Activated naive CD8-positive, alpha-beta T cell treated with anti-CD3 and anti-CD28 coated beads, Interleukin-2, amount 10 ng/mL, durations not matched to agents 7 days and 5 days (primary cell): ENCODE results near the gene P3R3URF. TPM values are rescaled to one million over a fixed set of nuclear protein-coding genes. Genes with fewer than 3 reads are reported as not detected.

Experiments used
- ATAC-seq: fragments of 150-1000 bp; cut with Tn5 transposase; one replicate; pipeline ENCODE4 v1.10.0; 2021; ENCODE audit warnings: low read depth, moderate library complexity
- POLR2A ChIA-PET: fragments of 350-600 bp; sonication (Branson Sonifier 250); formaldehyde crosslinking; loops from one replicate; lab custom pipeline; 2021; ENCODE audit warnings: antibody characterized with exemption; lab: Charles Lee
- DNase-seq: peaks from one replicate; pipeline ENCODE4 v3.0.0; 2021
- H3K27ac Mint-ChIP-seq: one replicate; pipeline ENCODE4 v1.8.0; 2022; ENCODE audit warnings: mild to moderate bottlenecking, mixed read lengths
- H3K27me3 Mint-ChIP-seq: one replicate; pipeline ENCODE4 v1.8.0; 2022; ENCODE audit warnings: mild to moderate bottlenecking, moderate library complexity, mixed read lengths
- H3K36me3 Mint-ChIP-seq: one replicate; pipeline ENCODE4 v1.8.0; 2021; ENCODE audit warnings: mild to moderate bottlenecking, mixed read lengths
- H3K4me1 Mint-ChIP-seq: one replicate; pipeline ENCODE4 v1.8.0; 2021; ENCODE audit warnings: mixed read lengths
- H3K4me3 Mint-ChIP-seq: one replicate; pipeline ENCODE4 v1.8.0; 2022; ENCODE audit warnings: mild to moderate bottlenecking, moderate library complexity, mixed read lengths
- H3K9me3 Mint-ChIP-seq: one replicate; pipeline ENCODE4 v1.8.0; 2021; ENCODE audit warnings: mixed read lengths
- total RNA-seq, 2 experiments: library from RNA; stranded (reverse); gene quantifications; one replicate each; pipeline ENCODE4 v1.2.3, GENCODE V29; 2021

Gene P3R3URF
- total RNA-seq, 2 experiments from 2014 or later, result not detected

DNA sequence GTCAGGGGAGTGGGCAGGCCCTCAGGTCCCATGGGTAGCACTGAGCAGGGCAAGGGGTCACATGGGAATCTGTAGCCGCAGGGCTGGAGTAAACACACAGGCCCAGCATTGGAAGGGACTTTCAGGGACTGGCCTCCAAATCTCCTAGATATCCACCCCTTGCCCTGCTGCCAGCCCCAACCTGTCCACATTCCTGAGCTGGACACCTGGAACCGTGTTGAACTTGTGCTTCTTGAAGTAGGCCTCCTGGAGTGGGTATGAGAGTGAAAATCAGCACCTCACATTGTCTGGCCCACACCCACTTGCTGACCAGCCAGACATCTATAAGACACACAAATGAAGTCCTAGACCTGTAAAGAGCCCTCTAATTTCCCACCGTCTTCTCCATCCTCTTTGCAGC lies 14.3 kb upstream of the P3R3URF start:
- no peaks in the 10 kb centered on the region for H3K27me3 Mint-ChIP-seq
- H3K4me3 Mint-ChIP-seq, result no peak overlapping the region
- ATAC-seq, result no peak
- H3K27ac Mint-ChIP-seq, result no peak overlapping the region
- H3K36me3 Mint-ChIP-seq, result peaks cover 8% of the 10 kb centered on the region
- POLR2A ChIA-PET, result no interaction called here
- no peaks in the 10 kb centered on the region for H3K9me3 Mint-ChIP-seq
- no peak for DNase-seq
- H3K4me1 Mint-ChIP-seq, result no peaks in the 10 kb centered on the region

DNA sequence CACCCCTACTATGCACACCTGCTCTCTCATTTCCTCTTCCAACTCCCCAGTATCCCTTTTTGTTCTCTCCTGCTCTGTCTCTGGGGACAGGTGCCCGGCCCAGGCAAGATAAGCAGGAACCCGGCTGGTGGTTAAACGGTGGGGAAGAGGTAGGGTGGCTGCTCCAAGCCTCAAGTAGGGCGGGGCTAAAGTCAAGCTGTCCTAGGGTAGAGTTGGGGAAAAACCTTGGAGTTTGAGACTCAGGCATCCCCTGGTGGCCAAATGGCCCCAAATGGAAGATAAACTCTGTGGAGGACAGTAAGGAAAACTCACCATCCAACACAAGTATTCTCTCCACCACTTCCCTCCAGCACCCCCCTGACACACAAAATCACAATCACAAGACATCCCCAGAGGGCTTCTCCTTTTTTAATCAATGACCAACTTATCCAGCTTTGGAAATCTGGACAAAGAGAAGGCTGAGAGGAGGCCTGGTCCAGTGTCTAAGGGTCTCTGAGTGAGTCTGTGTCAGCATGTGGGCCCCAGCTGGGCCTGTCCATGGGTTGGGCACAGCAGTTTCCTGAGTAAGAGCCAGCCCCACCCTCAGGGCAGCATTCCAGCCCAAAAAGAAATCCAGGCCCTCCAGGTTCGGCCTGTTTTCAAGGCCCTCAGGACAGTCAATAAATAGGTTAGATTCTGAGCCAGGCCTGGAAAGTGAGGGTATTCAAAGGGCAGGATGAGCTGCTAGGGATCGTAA lies 12.2 kb upstream of the P3R3URF start:
- no peaks in the 10 kb centered on the region for H3K27me3 Mint-ChIP-seq
- no peak overlapping the region for H3K27ac Mint-ChIP-seq
- H3K36me3 Mint-ChIP-seq, result peaks cover 8% of the 10 kb centered on the region
- H3K9me3 Mint-ChIP-seq, result no peaks in the 10 kb centered on the region
- peaks cover 12% of the 10 kb centered on the region for H3K4me1 Mint-ChIP-seq
- no peak overlapping the region for H3K4me3 Mint-ChIP-seq
- DNase-seq, result no peak
- POLR2A ChIA-PET, result no interaction called here
- no peak for ATAC-seq

DNA sequence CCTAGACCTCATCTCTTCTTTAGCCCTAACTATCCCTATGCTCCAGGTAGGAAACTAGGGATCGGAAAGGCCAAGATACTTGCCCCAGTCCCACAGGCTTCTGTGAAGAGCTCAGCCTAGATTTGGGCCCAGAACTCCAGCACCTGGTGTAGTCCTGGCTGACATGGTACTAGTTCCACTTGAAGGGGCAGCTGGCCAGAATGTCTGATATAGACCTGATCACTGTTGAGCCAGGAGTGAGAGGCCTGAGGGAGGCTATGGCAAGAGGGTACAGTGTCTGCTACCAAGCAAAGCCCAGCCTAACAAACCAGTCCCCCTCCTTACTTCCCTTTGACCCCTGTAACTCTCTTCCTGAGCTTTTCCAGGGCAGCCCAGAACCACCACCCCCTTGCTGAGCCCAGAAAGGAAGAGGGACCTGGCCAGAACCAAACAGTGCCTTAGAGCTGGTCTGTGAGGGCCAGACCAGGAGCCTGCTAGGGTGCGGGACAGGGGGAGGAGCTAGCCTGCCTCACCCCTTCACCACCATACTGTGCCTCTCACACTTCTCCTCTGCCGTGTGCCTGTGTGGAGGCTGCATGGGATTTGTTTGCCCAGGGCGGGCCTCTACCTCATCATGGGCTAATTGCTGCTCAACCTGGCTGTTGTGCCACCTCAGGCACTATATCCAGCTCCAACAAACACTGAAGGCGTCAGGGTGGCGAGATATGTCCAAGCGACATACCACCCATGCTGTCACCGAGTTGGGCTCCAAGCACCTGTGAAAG lies 11.0 kb upstream of the P3R3URF start:
- H3K27ac Mint-ChIP-seq, result peak overlapping the region; percentile 16
- no peak for ATAC-seq
- POLR2A ChIA-PET, result no interaction called here

DNA sequence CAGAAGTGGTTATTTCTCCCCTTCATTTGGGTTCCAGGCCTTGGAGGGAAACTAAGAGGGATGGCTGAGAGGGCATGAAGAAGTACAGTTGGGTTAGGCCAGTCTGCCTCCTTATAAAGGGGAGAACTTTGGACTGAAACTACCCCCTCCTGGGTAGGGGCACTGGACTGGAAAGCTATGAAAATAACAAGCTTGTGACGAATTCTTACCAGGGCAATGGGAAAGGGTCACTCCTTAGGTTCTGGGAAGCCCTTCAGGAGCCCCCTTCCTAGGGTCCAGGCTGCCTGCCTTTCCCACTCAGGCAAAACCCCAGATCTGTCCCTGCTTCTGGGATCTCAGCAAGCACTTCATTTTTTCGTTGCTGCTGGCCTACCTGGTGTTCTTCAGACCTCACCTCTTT lies 9.8 kb upstream of the P3R3URF start:
- no peak overlapping the region for H3K27ac Mint-ChIP-seq
- no peaks in the 10 kb centered on the region for H3K9me3 Mint-ChIP-seq
- H3K4me1 Mint-ChIP-seq, result peaks cover 18% of the 10 kb centered on the region
- no peak overlapping the region for H3K4me3 Mint-ChIP-seq
- POLR2A ChIA-PET, result no interaction called here
- DNase-seq (no peak), ATAC-seq (no peak)
- peaks cover 4% of the 10 kb centered on the region for H3K36me3 Mint-ChIP-seq
- no peaks in the 10 kb centered on the region for H3K27me3 Mint-ChIP-seq

More for the DNA sequence above, 11.0 kb upstream of the P3R3URF start:
- no peaks in the 10 kb centered on the region for H3K9me3 Mint-ChIP-seq
- H3K4me1 Mint-ChIP-seq, result peaks cover 16% of the 10 kb centered on the region
- H3K27me3 Mint-ChIP-seq, result no peaks in the 10 kb centered on the region
- peaks cover 4% of the 10 kb centered on the region for H3K36me3 Mint-ChIP-seq
- DNase-seq, result no peak
- no peak overlapping the region for H3K4me3 Mint-ChIP-seq

DNA sequence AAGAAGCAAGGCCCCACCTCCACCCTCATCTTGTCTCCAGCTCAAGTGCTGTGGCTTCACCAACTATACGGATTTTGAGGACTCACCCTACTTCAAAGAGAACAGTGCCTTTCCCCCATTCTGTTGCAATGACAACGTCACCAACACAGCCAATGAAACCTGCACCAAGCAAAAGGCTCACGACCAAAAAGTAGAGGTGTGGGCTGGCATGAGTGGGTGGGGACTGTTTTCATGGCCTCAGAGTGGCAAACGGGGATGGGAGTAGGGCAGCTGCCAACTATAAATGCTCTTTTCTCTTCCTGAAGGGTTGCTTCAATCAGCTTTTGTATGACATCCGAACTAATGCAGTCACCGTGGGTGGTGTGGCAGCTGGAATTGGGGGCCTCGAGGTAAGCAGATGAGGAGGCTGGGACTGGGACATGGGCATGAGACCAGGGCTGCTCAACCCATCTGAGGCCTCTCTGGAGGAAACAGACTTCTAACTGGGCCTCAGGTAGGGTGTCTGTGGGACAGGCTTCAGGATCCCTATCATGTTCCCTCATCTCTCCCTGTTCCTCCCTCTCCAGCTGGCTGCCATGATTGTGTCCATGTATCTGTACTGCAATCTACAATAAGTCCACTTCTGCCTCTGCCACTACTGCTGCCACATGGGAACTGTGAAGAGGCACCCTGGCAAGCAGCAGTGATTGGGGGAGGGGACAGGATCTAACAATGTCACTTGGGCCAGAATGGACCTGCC lies 8.8 kb upstream of the P3R3URF start:
- Mint-ChIP-seq H3K36me3 (peaks cover 4% of the 10 kb centered on the region), H3K4me3 (no peak overlapping the region), H3K27ac (peak overlapping the region; percentile 52), H3K4me1 (peaks cover 18% of the 10 kb centered on the region), H3K9me3 (no peaks in the 10 kb centered on the region), H3K27me3 (no peaks in the 10 kb centered on the region)
- no peak for DNase-seq
- POLR2A ChIA-PET, result no interaction called here
- ATAC-seq, result no peak

DNA sequence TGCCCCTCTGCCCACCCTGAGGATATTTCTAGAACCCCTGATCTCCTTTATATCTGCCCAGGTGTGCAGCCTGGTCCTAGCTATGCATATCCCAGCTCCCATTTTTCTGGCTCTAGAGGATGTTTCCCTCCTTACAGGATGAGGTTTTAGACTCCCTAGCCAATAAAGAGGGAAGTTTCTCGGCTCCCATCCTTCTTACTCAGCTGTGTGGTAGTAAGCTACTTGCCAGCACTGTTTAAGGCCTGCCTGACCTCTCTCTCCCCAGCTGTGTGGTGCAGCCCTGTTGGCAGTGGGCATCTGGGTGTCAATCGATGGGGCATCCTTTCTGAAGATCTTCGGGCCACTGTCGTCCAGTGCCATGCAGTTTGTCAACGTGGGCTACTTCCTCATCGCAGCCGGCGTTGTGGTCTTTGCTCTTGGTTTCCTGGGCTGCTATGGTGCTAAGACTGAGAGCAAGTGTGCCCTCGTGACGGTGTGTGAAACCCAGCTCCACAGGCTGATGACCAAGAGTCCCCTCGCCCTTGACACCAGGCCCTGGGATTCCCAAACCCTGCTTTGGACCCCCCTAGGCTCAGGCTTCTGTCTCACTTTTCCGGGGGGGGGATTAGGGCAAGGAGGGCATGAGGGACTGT lies 7.8 kb upstream of the P3R3URF start:
- no peak overlapping the region for H3K27ac Mint-ChIP-seq
- peaks cover 2% of the 10 kb centered on the region for H3K36me3 Mint-ChIP-seq
- ATAC-seq (no peak), DNase-seq (no peak)
- no peaks in the 10 kb centered on the region for H3K27me3 Mint-ChIP-seq
- H3K9me3 Mint-ChIP-seq, result no peaks in the 10 kb centered on the region
- peaks cover 18% of the 10 kb centered on the region for H3K4me1 Mint-ChIP-seq
- no peak overlapping the region for H3K4me3 Mint-ChIP-seq
- POLR2A ChIA-PET, result no interaction called here

DNA sequence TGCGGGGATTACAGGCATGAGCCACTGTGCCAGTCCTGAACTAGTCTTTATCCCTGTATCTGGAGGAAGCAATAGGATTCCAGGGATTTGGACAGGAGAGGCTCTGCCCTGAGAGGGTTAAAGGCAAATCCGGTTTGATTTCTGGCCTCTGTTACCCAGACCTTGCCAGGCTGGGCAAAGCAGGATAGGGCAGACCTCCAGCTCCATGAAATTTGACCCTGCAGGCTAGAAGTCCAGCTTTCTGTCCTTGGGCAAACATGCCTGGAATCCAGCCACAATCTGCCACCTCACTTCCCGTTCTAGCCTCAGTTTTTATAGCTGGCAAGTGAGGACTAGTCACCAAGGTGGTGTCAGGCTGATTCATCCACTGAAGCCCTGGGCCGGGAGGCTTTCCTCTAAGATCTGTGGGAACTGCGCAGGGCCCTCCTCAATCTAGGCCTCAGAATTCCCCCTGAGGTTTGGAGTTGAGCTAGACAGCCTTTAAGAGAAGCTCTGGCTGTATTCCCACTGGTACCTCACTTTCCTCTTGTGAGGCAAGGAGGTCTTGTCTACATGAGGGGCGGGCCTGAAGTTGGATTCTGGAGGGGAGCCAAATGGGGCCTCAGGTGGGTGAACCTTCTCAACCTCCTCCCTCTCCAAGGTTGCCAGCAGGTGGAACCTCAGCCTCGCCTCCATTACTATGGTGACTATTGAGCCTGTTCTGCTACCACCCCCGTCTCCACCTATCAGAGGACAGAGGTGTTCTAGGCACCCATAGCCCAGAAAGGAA lies 7.0 kb upstream of the P3R3URF start:
- no peak overlapping the region for H3K4me3 Mint-ChIP-seq
- no peak overlapping the region for H3K27ac Mint-ChIP-seq
- H3K27me3 Mint-ChIP-seq, result no peaks in the 10 kb centered on the region
- H3K36me3 Mint-ChIP-seq, result peaks cover 2% of the 10 kb centered on the region
- no peaks in the 10 kb centered on the region for H3K9me3 Mint-ChIP-seq
- no peak for ATAC-seq
- POLR2A ChIA-PET, result interaction anchor here (1.5 kb wide), 1 partner anchor 17 kb away, joined by 5 read pairs; no protein-coding TSS in a partner anchor
- peaks cover 18% of the 10 kb centered on the region for H3K4me1 Mint-ChIP-seq
- no peak for DNase-seq

DNA sequence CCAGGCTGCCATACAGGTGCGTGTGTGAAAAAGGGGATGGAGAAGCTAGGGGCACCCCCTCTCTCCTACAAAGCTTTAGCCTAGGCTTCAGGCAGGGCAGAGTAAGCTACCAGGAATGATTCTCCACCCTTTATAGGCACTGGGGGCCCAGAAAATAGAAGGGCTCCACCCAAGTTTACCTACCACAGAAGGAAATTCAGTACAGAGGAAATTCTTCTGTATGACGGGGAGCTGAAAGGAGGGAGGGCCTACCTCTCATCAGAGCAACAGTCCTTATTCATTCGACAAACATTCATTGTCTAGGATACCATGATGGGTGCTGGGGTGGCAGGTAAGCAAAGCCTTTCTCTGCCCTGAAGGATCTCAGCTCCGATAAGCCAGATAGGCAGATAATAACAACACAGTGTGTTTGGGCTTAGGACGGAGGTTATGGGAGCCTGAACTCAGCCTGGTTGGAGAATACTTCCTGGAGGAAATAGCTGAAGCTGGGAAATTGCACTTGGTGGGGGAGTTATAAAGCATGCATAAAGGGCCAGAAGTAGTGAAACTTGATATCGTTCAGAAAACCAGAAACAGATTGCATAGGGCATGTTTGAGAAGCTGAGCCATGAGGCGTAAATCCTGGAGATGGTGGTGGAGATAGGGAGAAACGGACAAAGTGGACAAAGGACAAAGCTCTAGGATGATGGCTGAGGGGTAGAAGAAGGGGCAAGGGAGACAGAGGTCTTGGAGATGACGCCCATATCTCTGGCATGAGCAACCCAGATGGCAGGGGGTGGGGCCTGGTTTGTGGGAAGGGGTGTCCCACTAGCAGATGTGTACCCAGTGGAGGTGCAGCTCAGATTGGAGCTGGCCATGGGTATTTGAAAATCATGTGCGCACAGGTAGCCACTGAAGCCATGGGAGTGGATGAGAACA lies 5.3 kb upstream of the P3R3URF start:
- POLR2A ChIA-PET, result interaction anchor here (1.5 kb wide), 1 partner anchor 15 kb away, joined by 5 read pairs; no protein-coding TSS in a partner anchor
- DNase-seq, result no peak
- H3K9me3 Mint-ChIP-seq, result no peaks in the 10 kb centered on the region
- H3K27ac Mint-ChIP-seq, result no peak overlapping the region
- H3K4me3 Mint-ChIP-seq, result no peak overlapping the region
- no peaks in the 10 kb centered on the region for H3K36me3 Mint-ChIP-seq
- no peaks in the 10 kb centered on the region for H3K27me3 Mint-ChIP-seq
- ATAC-seq, result no peak
- H3K4me1 Mint-ChIP-seq, result peaks cover 18% of the 10 kb centered on the region

DNA sequence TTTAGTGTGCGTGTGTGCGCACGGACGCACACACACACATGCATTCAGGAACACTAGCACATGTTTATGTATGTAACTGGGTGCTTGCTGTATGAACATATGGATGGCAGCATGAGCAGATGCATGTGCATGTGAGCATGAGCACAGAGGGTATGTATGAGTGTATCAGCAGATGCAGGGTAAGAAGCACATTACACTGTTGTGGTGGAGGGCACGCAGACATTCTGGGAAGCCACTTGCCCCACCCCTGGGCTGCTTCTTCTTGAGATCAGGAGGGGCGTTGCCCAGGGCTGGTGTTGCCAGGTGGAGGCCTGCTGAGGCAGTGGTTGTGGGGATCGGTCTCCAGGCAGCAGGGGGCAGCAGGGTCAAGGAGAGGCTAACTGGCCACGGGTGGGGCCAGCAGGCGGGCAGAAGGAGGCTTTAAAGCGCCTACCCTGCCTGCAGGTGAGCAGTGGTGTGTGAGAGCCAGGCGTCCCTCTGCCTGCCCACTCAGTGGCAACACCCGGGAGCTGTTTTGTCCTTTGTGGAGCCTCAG lies 3.9 kb upstream of the P3R3URF start:
- POLR2A ChIA-PET, result no interaction called here
- Mint-ChIP-seq H3K36me3 (no peaks in the 10 kb centered on the region), H3K4me3 (no peak overlapping the region), H3K9me3 (no peaks in the 10 kb centered on the region), H3K27ac (no peak overlapping the region), H3K27me3 (no peaks in the 10 kb centered on the region), H3K4me1 (peaks cover 16% of the 10 kb centered on the region)
- DNase-seq (no peak), ATAC-seq (no peak)

DNA sequence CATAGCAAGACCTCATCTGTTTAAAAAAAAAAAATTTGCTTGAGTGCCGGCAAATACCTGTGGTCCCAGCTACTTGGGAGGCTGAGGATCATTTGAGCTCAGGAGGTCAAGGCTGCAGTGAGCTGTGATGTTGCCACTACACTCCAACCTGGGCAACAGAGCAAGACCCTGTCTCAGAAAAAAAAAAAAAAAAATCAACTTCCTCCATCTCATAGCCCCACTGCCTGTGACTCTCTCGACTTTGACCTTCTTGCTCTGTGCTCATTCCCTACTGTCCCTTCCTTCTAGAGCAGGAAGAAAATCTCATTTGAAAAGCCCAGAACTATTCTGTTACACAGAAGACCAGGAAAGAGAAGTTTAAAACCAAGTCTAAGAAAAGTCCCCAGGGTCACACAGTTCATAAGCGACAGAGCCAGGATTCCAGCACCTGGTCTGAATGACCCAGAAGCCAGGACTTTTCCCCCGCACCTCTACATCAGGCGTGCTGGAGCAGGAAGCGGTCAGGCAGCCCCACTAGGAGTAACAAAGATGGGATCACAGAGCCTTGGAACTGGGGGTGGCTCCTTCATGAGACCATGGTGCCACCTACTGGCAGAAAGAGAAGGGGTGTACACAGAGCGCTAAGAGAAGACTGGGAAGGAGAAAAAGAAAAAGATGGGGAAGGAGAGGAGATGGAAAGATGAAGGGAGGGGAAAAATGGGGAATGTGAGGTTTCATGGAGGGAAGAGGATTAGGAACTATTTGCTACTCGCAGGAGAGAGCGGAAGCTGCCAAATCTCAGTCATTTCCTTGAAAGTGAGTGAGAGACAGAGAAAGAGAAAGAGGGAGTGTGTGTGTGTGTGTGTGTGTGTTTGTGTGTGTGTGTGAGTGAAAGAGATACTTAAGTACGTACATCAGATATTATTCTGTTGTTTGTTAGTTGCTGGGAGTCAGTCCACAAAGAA lies 3.1 kb upstream of the P3R3URF start:
- Mint-ChIP-seq H3K36me3 (no peaks in the 10 kb centered on the region), H3K27ac (no peak overlapping the region), H3K4me3 (no peak overlapping the region), H3K27me3 (no peaks in the 10 kb centered on the region), H3K9me3 (no peaks in the 10 kb centered on the region), H3K4me1 (peaks cover 10% of the 10 kb centered on the region)
- POLR2A ChIA-PET, result interaction anchor here (0.7 kb wide), 1 partner anchor 147 kb away, joined by 3 read pairs; no protein-coding TSS in a partner anchor
- ATAC-seq, result peak; percentile 77
- peak; percentile 54 for DNase-seq

DNA sequence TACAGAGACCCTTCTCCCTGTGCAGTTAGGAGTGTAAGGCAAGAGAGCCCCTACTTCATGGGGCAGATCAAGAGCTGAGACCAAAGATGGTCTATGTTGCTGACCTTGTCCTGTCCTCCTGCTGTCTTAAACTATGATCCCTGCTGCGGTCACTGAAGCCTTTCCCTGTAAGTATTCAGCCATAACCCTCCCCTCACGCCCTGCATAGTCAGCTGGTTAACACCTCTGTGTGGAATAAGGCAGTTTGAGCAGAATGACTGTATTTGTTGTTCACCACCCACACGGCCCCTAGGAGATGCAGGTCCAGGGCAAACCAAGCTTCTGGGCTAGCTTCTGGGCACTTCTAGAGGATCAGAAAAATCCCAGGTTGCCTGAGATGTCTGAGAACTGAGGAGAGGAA lies 1.0 kb downstream of the P3R3URF start:
- no peak overlapping the region for H3K27ac Mint-ChIP-seq
- H3K4me3 Mint-ChIP-seq, result no peak overlapping the region
- POLR2A ChIA-PET, result no interaction called here
- H3K9me3 Mint-ChIP-seq, result no peaks in the 10 kb centered on the region
- no peak for DNase-seq
- peaks cover 2% of the 10 kb centered on the region for H3K4me1 Mint-ChIP-seq
- H3K27me3 Mint-ChIP-seq, result no peaks in the 10 kb centered on the region
- H3K36me3 Mint-ChIP-seq, result no peaks in the 10 kb centered on the region
- ATAC-seq, result no peak
